Measurements from ENCODE around the gene URB2. TPM values are rescaled to one million over a fixed set of nuclear protein-coding genes. Genes with fewer than 3 reads are reported as not detected.

URB2 gene
- total RNA-seq (2014; rRNA removed; shearing (Covaris generic); ENCODE audit: low replicate concordance) = 14.1 and 15.0 TPM in 2 replicates

DNA sequence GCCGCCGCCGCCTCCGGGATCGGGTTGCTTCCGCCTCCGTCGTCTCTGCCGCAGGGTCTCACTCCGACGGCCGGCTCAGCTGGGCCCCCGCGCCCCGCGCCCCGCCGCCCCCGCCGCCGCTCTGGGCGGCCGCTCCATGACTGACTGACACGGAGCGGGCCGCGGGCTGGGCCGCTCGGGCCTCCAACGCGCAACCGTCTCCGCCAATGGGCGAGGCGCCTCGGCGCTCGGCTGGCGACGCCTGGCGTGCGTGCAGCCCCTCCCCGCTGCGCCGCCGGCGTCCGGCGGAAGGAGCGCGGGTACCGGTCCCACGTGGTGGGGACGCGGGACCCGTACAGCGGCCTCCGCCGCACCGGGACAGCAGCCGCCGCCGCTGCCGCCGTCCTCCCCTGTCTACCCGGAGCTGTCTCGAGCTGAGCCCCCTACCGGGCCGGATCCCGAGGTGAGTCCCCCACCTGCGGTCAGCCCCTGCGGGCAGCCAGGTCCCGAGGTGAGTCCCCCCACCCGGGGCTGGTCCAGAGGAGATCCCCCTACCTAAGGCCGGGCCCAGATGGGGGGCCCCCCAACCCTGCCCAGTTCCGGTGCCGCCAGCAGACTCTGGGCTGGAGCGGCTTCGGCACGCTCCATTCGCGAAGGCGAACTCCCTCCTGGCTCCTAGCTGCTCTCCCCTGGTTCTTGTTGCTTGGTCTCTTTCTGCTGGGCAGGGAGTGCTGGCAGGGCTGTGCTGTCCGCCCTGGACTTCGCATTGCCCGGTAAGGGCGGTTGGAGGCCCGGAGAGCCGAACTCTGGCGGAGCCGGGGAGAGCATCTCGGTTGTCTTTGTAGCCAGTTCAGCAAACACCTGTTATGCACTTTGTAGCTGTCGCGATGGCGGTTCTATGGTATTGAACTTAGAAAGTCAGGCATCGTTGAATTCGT, at the start of gene URB2, which contains the start of gene TAF5L:
URB2 (plus strand) TSS at position 333 of the 917 bp plus-strand sequence. CDS start 1,387 bp downstream, outside the sequence.
TAF5L (minus strand) TSS at position 208 of the 917 bp plus-strand sequence. CDS start 11,640 bp downstream, outside the sequence.
- H3K9me3 ChIP-seq (ENCODE audit: low read length) = no peaks in the 10 kb centered on the region
- DNase-seq = peak; percentile 95
- peak within 1 kb of the TSS; percentile 96 for H3K4me3 ChIP-seq (ENCODE audit: low read length)
- peaks cover 13% of the 10 kb centered on the region; the same call in 1 of the 2 replicates for H3K36me3 ChIP-seq (ENCODE audit: insufficient read depth, low read length)
- no peaks in the 10 kb centered on the region for H3K27me3 ChIP-seq (ENCODE audit: low read length)
- no peaks in the 10 kb centered on the region for H3K9me2 ChIP-seq (replicated peaks; ENCODE audit: insufficient read depth, low read length)
- H3K27ac ChIP-seq (ENCODE audit: low read length) = peak within 1 kb of the TSS; percentile 68
- peak within 1 kb of the TSS; percentile 70; the same call in 1 of the 2 replicates for H2AFZ ChIP-seq (ENCODE audit: low read length)
- H3K4me1 ChIP-seq (ENCODE audit: low read length) = peaks cover 42% of the 10 kb centered on the region
- peak within 1 kb of the TSS; percentile 80 for H3K4me2 ChIP-seq (ENCODE audit: low read depth, low read length, poor library complexity, severe bottlenecking)
- peaks cover 91% of the 10 kb centered on the region for H3K79me2 ChIP-seq (ENCODE audit: low read length)
- H4K20me1 ChIP-seq (ENCODE audit: insufficient read depth, low read depth, low read length) = peaks cover 3% of the 10 kb centered on the region; the same call in 1 of the 2 replicates
- peak within 1 kb of the TSS; percentile 96 for H3K9ac ChIP-seq (ENCODE audit: low read length)

DNA sequence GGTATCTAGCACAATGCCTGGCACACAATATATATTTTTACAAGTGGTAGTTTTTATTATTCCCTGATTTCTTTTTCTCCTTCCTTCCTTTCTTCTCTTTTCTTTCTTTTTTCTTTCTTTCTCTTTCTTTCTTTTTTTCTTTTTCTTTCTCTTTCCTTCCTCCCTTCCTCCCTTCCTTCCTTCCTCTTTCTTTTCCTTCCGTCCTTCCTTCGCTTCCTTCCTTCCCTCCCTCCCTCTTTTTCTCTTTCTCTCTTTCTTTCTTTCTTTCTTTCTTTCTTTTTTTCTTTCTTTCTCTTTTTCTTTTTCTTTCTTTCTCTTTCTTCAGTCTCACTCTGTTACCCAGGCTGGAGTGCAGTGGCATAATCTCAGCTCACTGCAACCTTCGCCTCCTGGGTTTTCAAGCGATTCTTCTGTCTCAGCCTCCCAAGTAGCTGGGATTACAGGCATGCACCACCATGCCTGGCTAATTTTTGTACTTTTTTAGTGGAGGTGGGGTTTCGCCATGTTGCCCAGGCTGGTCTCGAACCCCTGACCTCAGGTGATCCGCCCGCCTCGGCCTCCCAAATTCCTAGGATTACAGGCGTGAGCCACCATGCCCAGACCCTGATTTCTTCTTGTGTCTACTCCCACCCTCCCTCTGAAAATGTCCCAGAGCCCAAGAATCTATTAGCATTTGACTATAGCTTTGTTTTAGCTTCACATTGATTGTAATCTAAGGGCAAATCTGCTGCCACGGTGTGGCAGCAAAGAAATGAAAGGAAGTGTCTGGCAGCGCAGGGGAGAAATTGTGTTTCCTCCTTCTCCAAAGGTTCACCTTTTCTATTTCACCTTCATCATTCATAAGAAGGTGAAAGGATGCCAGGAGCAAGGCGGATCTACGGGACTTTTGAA, 47.6 kb upstream of the URB2 start:
- H3K9me3 ChIP-seq (ENCODE audit: low read length) = no peaks in the 10 kb centered on the region
- no peaks in the 10 kb centered on the region for H3K79me2 ChIP-seq (ENCODE audit: low read length)
- peak overlapping the region; percentile 74 for H3K4me2 ChIP-seq (ENCODE audit: low read depth, low read length, poor library complexity, severe bottlenecking)
- no peaks in the 10 kb centered on the region for H3K27me3 ChIP-seq (ENCODE audit: low read length)
- peak overlapping the region; percentile 54 for H2AFZ ChIP-seq (ENCODE audit: low read length)
- no peak for DNase-seq
- H4K20me1 ChIP-seq (ENCODE audit: insufficient read depth, low read depth, low read length) = no peaks in the 10 kb centered on the region
- H3K27ac ChIP-seq (ENCODE audit: low read length) = 0 out of 2 replicates have a peak overlapping the region, but pooled peaks have one; percentile 41
- peak overlapping the region; percentile 52; the same call in 1 of the 2 replicates for H3K9ac ChIP-seq (ENCODE audit: low read length)
- H3K9me2 ChIP-seq (replicated peaks; ENCODE audit: insufficient read depth, low read length) = no peaks in the 10 kb centered on the region
- peak overlapping the region; percentile 57; the same call in 1 of the 2 replicates for H3K4me3 ChIP-seq (ENCODE audit: low read length)
- peaks cover 21% of the 10 kb centered on the region for H3K4me1 ChIP-seq (ENCODE audit: low read length)
- no peaks in the 10 kb centered on the region for H3K36me3 ChIP-seq (ENCODE audit: insufficient read depth, low read length)

DNA sequence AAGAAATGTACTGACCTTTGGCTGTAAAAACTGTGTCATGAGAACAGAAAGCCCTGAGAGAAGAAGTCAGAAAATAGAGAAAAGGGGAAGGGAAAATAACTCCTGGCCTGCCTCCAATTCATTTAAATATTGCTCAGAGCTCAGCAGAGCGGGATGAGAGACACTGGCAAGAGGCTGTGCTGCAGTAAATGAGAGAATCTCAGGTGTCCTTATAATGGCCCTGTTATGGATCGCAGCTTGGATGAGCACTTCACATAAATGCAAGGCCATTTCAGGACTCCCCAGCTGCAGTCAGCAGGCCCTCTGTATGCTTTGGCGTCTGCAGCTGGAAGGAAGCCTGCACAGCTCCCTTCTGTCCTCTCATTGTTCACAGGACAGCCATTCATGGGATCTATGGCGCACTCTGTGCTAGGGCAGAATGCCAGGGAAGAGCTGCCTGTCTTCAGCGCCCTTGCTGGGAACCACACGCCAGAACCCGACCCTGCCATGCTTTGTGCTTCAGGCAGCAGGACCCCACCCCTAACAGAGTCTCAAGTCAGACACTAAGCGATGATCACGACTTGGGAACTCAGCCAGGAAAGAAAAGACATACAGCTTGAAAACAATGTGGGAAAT, 46.9 kb upstream of the URB2 start:
- Histone ChIP-seq H3K27ac (ENCODE audit: low read length) (0 out of 2 replicates have a peak overlapping the region, but pooled peaks have one; percentile 41), H3K4me1 (ENCODE audit: low read length) (peaks cover 21% of the 10 kb centered on the region), H3K27me3 (ENCODE audit: low read length) (no peaks in the 10 kb centered on the region), H3K9ac (ENCODE audit: low read length) (peak overlapping the region; percentile 52), H3K4me3 (ENCODE audit: low read length) (peak overlapping the region; percentile 57), H3K79me2 (ENCODE audit: low read length) (no peaks in the 10 kb centered on the region), H3K9me2 (replicated peaks; ENCODE audit: insufficient read depth, low read length) (no peaks in the 10 kb centered on the region), H4K20me1 (ENCODE audit: insufficient read depth, low read depth, low read length) (no peaks in the 10 kb centered on the region), H3K4me2 (ENCODE audit: low read depth, low read length, poor library complexity, severe bottlenecking) (peak overlapping the region; percentile 74), H3K36me3 (ENCODE audit: insufficient read depth, low read length) (no peaks in the 10 kb centered on the region), H3K9me3 (ENCODE audit: low read length) (no peaks in the 10 kb centered on the region), H2AFZ (ENCODE audit: low read length) (peak overlapping the region; percentile 54)
- DNase-seq = peak; percentile 86

DNA sequence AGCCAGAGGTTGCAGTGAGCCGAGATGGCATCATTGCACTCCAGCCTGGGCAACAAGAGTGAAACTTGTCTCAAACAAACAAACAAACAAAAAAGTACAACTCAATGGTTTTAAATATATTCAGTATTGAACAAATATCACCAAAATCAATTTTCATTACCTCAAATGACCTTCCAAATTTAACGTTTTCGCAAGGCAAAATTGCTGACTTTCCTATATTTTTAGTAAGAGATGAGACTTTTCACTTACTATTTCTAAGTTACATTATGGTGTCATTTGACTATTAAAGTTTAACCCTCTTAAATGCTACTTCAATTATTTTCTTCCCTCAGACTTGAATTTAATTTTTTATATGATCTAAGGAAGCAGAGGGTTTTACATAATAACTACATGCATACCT, 44.6 kb upstream of the URB2 start:
- Histone ChIP-seq H3K9me2 (replicated peaks; ENCODE audit: insufficient read depth, low read length) (no peaks in the 10 kb centered on the region), H3K9me3 (ENCODE audit: low read length) (no peaks in the 10 kb centered on the region), H4K20me1 (ENCODE audit: insufficient read depth, low read depth, low read length) (no peaks in the 10 kb centered on the region), H3K4me2 (ENCODE audit: low read depth, low read length, poor library complexity, severe bottlenecking) (no peak overlapping the region), H3K27ac (ENCODE audit: low read length) (no peak overlapping the region), H3K27me3 (ENCODE audit: low read length) (no peaks in the 10 kb centered on the region), H2AFZ (ENCODE audit: low read length) (no peak overlapping the region), H3K79me2 (ENCODE audit: low read length) (no peaks in the 10 kb centered on the region), H3K9ac (ENCODE audit: low read length) (no peak overlapping the region), H3K4me3 (ENCODE audit: low read length) (no peak overlapping the region), H3K4me1 (ENCODE audit: low read length) (peaks cover 21% of the 10 kb centered on the region), H3K36me3 (ENCODE audit: insufficient read depth, low read length) (no peaks in the 10 kb centered on the region)
- DNase-seq = no peak

DNA sequence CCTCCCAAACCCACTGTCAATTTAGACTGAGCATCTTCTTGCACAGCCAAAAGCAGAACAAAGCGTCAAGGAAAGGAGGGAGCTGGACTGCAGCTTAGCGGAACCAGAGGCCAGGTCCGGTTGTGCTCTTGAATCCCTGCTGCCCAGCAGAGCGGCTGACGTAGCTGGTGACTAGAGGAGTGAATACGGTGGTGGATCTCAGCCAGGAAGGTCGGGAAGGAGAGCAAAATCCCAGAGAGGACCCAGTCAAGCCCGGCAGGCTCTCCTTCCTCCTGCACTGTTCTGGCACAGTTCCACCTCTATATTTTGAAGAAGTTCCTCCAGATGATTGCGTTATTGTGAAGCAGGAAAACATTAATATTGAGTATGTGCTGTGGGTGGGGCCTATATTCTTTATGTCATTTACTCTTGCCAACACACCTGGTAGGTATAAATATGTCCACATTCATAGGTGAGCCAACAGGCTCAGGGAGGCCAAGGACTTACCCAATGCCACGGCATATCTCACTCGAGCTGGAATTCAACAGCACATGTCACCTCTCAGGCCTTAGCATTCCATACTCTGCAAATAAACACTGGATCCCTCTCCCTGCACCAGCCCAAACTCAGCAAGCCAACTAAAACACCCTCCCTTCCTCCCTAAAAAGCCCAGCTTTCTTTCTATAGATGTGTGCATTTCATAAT, 43.9 kb upstream of the URB2 start:
- Histone ChIP-seq H2AFZ (ENCODE audit: low read length) (no peak overlapping the region), H3K79me2 (ENCODE audit: low read length) (no peaks in the 10 kb centered on the region), H3K4me1 (ENCODE audit: low read length) (peaks cover 21% of the 10 kb centered on the region), H3K9me3 (ENCODE audit: low read length) (no peaks in the 10 kb centered on the region), H3K9ac (ENCODE audit: low read length) (no peak overlapping the region), H3K27me3 (ENCODE audit: low read length) (no peaks in the 10 kb centered on the region), H3K9me2 (replicated peaks; ENCODE audit: insufficient read depth, low read length) (no peaks in the 10 kb centered on the region), H3K36me3 (ENCODE audit: insufficient read depth, low read length) (no peaks in the 10 kb centered on the region), H4K20me1 (ENCODE audit: insufficient read depth, low read depth, low read length) (no peaks in the 10 kb centered on the region), H3K4me2 (ENCODE audit: low read depth, low read length, poor library complexity, severe bottlenecking) (no peak overlapping the region), H3K27ac (ENCODE audit: low read length) (no peak overlapping the region), H3K4me3 (ENCODE audit: low read length) (no peak overlapping the region)
- DNase-seq = no peak

DNA sequence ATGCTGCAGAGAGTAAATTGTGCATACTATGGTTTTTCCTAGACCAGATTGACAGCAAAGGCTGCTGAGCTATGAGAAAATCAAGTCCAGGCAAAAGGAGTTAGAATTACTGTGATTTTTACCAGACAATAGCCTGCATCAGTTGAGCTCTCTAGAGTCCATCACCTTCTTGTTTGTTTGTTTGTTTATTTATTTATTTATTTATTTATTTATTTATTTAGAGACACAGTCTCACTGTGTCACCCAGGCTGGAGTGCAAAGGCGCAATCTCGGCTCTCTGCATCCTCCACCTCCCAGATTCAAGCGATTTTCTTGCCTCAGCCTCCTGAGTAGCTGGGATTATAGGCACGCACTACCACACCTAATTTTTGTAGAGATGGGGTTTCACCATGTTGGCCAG, 43.3 kb upstream of the URB2 start:
- no peak overlapping the region for H2AFZ ChIP-seq (ENCODE audit: low read length)
- no peak overlapping the region for H3K4me3 ChIP-seq (ENCODE audit: low read length)
- no peaks in the 10 kb centered on the region for H3K79me2 ChIP-seq (ENCODE audit: low read length)
- H3K4me1 ChIP-seq (ENCODE audit: low read length) = peaks cover 21% of the 10 kb centered on the region
- no peaks in the 10 kb centered on the region for H3K9me2 ChIP-seq (replicated peaks; ENCODE audit: insufficient read depth, low read length)
- H3K9ac ChIP-seq (ENCODE audit: low read length) = no peak overlapping the region
- H3K27ac ChIP-seq (ENCODE audit: low read length) = no peak overlapping the region
- no peak overlapping the region for H3K4me2 ChIP-seq (ENCODE audit: low read depth, low read length, poor library complexity, severe bottlenecking)
- H3K36me3 ChIP-seq (ENCODE audit: insufficient read depth, low read length) = no peaks in the 10 kb centered on the region
- no peaks in the 10 kb centered on the region for H4K20me1 ChIP-seq (ENCODE audit: insufficient read depth, low read depth, low read length)
- no peaks in the 10 kb centered on the region for H3K9me3 ChIP-seq (ENCODE audit: low read length)
- H3K27me3 ChIP-seq (ENCODE audit: low read length) = no peaks in the 10 kb centered on the region
- no peak for DNase-seq

DNA sequence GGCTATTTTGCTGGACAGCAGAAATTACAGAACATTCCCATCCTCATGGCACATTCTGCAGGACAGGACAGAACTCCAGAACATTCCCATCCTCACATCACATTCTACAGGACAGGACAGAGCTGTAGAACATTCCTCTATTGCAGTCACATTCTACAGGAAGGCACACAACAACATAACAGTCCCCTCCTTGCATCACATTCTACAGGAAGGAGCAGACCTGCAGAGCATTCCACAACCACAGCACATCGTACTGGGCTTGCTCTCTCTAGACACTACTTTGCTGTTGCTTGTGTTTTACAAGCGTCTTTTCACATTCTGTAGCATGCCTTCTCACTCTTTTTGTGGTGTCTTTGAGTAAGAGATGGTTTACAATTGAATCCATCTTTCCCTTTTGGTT, 40.7 kb upstream of the URB2 start:
- Histone ChIP-seq H3K36me3 (ENCODE audit: insufficient read depth, low read length) (no peaks in the 10 kb centered on the region), H3K27me3 (ENCODE audit: low read length) (no peaks in the 10 kb centered on the region), H3K9me2 (replicated peaks; ENCODE audit: insufficient read depth, low read length) (no peaks in the 10 kb centered on the region), H3K4me1 (ENCODE audit: low read length) (peaks cover 2% of the 10 kb centered on the region; the same call in 1 of the 2 replicates), H3K9me3 (ENCODE audit: low read length) (no peaks in the 10 kb centered on the region), H3K4me3 (ENCODE audit: low read length) (no peak overlapping the region), H3K27ac (ENCODE audit: low read length) (no peak overlapping the region), H3K79me2 (ENCODE audit: low read length) (no peaks in the 10 kb centered on the region), H4K20me1 (ENCODE audit: insufficient read depth, low read depth, low read length) (no peaks in the 10 kb centered on the region), H3K9ac (ENCODE audit: low read length) (no peak overlapping the region), H3K4me2 (ENCODE audit: low read depth, low read length, poor library complexity, severe bottlenecking) (no peak overlapping the region), H2AFZ (ENCODE audit: low read length) (no peak overlapping the region)
- DNase-seq = no peak
